Stimulated activated CD8-positive, alpha-beta memory T cell treated with anti-CD3 and anti-CD28 coated beads, Interleukin-2, amount 100 ng/mL, for 48 hours (primary cell): ENCODE measurements around the gene MSX1.
"Not testable (repeated sequence)": the region's sequence is repeated elsewhere in the genome, so short reads cannot be mapped to it uniquely, and the experiment has no call there.

ENCODE experiments used
- DNase-seq, 2 donors: peaks; one replicate each; pipeline ENCODE4 v3.0.0-alpha.2; 2020; ENCODE audit warnings: low read depth in 2 of 2

MSX1 gene

GRCh38 chr4:4859325-4859798 is at the start of gene MSX1:
TSS of gene MSX1 (plus strand) at chr4:4859665. CDS start at chr4:4859900, 235 bp downstream.
- DNase-seq = peak; percentile 41 to 48

- no peak for DNase-seq
These were observed 49.2 kb upstream of the MSX1 start for GRCh38 chr4:4810092-4810774.

- DNase-seq = no peak
These were observed 48.7 kb upstream of the MSX1 start for GRCh38 chr4:4810778-4811177.

- no peak for DNase-seq
These were observed 47.2 kb upstream of the MSX1 start for GRCh38 chr4:4812145-4812794.

- DNase-seq = no peak
These were observed 40.9 kb upstream of the MSX1 start for GRCh38 chr4:4818415-4819212.

- DNase-seq = no peak
These were observed 40.3 kb upstream of the MSX1 start for GRCh38 chr4:4819213-4819606.

GRCh38 chr4:4820261-4820660 is 39.2 kb upstream of the MSX1 start:
- no peak for DNase-seq

- DNase-seq = no peak
These were observed 38.7 kb upstream of the MSX1 start for GRCh38 chr4:4820739-4821138.

GRCh38 chr4:4821577-4821976 is 37.9 kb upstream of the MSX1 start:
- DNase-seq = no peak

- DNase-seq = not testable (repeated sequence)
These were observed 37.2 kb upstream of the MSX1 start for GRCh38 chr4:4822286-4822685.

GRCh38 chr4:4823621-4824162 is 35.8 kb upstream of the MSX1 start:
- DNase-seq = no peak

GRCh38 chr4:4824232-4824631 is 35.2 kb upstream of the MSX1 start:
- no peak for DNase-seq

GRCh38 chr4:4825431-4825830 is 34.0 kb upstream of the MSX1 start:
- DNase-seq = no peak

GRCh38 chr4:4829837-4830236 is 29.6 kb upstream of the MSX1 start:
- DNase-seq = no peak

- DNase-seq = no peak
These were observed 28.2 kb upstream of the MSX1 start for GRCh38 chr4:4831266-4831665.

GRCh38 chr4:4831825-4832224 is 27.6 kb upstream of the MSX1 start:
- no peak for DNase-seq

- no peak for DNase-seq
These were observed 23.4 kb upstream of the MSX1 start for GRCh38 chr4:4836044-4836443.

- DNase-seq = no peak
These were observed 22.1 kb upstream of the MSX1 start for GRCh38 chr4:4837316-4837715.

- no peak for DNase-seq
These were observed 21.2 kb upstream of the MSX1 start for GRCh38 chr4:4838051-4838935.

- no peak for DNase-seq
These were observed 20.3 kb upstream of the MSX1 start for GRCh38 chr4:4838936-4839810.
